ENCODE measurements around the gene TXNL4A.

- TF ChIP-seq CTCF (IDR thresholded peaks at IDR 0.05) (no peak), POLR2A (IDR thresholded peaks at IDR 0.05) (no peak)
These were observed 39.5 kb downstream of the TXNL4A start for GRCh38 chr18:79948719-79949411.
